Neural progenitor cell (in vitro differentiated cells): ENCODE measurements around the gene WDR54. TPM values are rescaled to one million over a fixed set of nuclear protein-coding genes. Genes with fewer than 3 reads are reported as not detected.
"Not testable (repeated sequence)": the region's sequence is repeated elsewhere in the genome, so short reads cannot be mapped to it uniquely, and the experiment has no call there.

Experiments used
- DNase-seq: peaks from one replicate; pipeline ENCODE4 v3.0.0-alpha.2; 2016; ENCODE audit warnings: low spot score
- H2AFZ ChIP-seq: fragments of 200-600 bp; sonication (generic); replicated peaks from 2 replicates; pipeline ENCODE4 v1.6.1; 2016; ENCODE audit warnings: antibody characterized with exemption
- H3F3A ChIP-seq: fragments of 200-600 bp; sonication (generic); 2 replicates; pipeline ENCODE4 v1.6.1; 2016; ENCODE audit warnings: antibody characterized with exemption, low read depth
- H3K27ac ChIP-seq: fragments of 200-600 bp; sonication (generic); 2 replicates; pipeline ENCODE4 v1.5.1; 2016; ENCODE audit warnings: mild to moderate bottlenecking
- H3K27me3 ChIP-seq: fragments of 200-600 bp; sonication (generic); 2 replicates; pipeline ENCODE4 v1.6.1; 2016; ENCODE audit warnings: mild to moderate bottlenecking, moderate library complexity
- H3K36me3 ChIP-seq: fragments of 200-600 bp; sonication (generic); 2 replicates; pipeline ENCODE4 v1.5.1; 2016
- H3K4me1 ChIP-seq: fragments of 200-600 bp; sonication (generic); 2 replicates; pipeline ENCODE4 v1.6.1; 2016; ENCODE audit warnings: mixed run types
- H3K4me2 ChIP-seq: fragments of 200-600 bp; sonication (generic); 2 replicates; pipeline ENCODE4 v1.6.1; 2016
- H3K4me3 ChIP-seq: fragments of 200-600 bp; sonication (generic); 2 replicates; pipeline ENCODE4 v1.5.1; 2016
- H3K79me2 ChIP-seq: fragments of 200-600 bp; sonication (generic); 2 replicates; pipeline ENCODE4 v1.6.1; 2016; ENCODE audit warnings: low read depth
- H3K9ac ChIP-seq: fragments of 200-600 bp; sonication (generic); 2 replicates; pipeline ENCODE4 v1.6.1; 2016
- H3K9me3 ChIP-seq: fragments of 200-600 bp; sonication (generic); 2 replicates; pipeline ENCODE4 v1.5.1; 2016; ENCODE audit warnings: low read depth
- H4K20me1 ChIP-seq: fragments of 200-600 bp; sonication (generic); 2 replicates; pipeline ENCODE4 v1.6.1; 2016; ENCODE audit warnings: low read depth
- H3K27ac Mint-ChIP-seq: 3 replicates; pipeline ENCODE4 v1.8.0; 2021; ENCODE audit warnings: mixed read lengths
- H3K27me3 Mint-ChIP-seq: 2 replicates; pipeline ENCODE4 v1.8.0; 2022; ENCODE audit warnings: low read depth, mild to moderate bottlenecking, inconsistent platforms, moderate library complexity, mixed read lengths; ENCODE audit not compliant: insufficient read depth
- H3K36me3 Mint-ChIP-seq: 3 replicates; pipeline ENCODE4 v1.8.0; 2021; ENCODE audit warnings: mixed read lengths
- H3K4me1 Mint-ChIP-seq: 3 replicates; pipeline ENCODE4 v1.8.0; 2021; ENCODE audit warnings: mixed read lengths
- H3K4me3 Mint-ChIP-seq: 3 replicates; pipeline ENCODE4 v1.8.0; 2021; ENCODE audit warnings: mild to moderate bottlenecking, moderate library complexity, mixed read lengths
- H3K9me3 Mint-ChIP-seq: 3 replicates; pipeline ENCODE4 v1.8.0; 2020; ENCODE audit warnings: mixed read lengths
- CTCF ChIP-seq: fragments of 200-600 bp; sonication (generic); IDR thresholded peaks from 2 replicates; pipeline ENCODE4 v1.5.1; 2017; ENCODE audit warnings: antibody characterized with exemption, mild to moderate bottlenecking
- EZH2 ChIP-seq: fragments of 200-600 bp; sonication (generic); IDR thresholded peaks from 2 replicates; pipeline ENCODE4 v1.6.1; 2017; ENCODE audit warnings: antibody characterized with exemption, mild to moderate bottlenecking, moderate library complexity
- EZH2phosphoT487 ChIP-seq: fragments of 200-600 bp; sonication (generic); IDR thresholded peaks from 2 replicates; pipeline ENCODE4 v1.6.1; 2017; ENCODE audit warnings: antibody characterized with exemption
- total RNA-seq: library from RNA; depleted of rRNA; stranded (reverse); fragments of >200 nt; gene quantifications from 2 replicates; pipeline ENCODE4 v1.2.3, GENCODE V29; 2015; ENCODE audit warnings: low replicate concordance

Gene WDR54
- total RNA-seq, 1 donor from 2014 or later: 88.1 TPM

- Mint-ChIP-seq H3K27ac (no peak overlapping the region), H3K4me1 (peaks cover 30% of the 10 kb centered on the region), H3K27me3 (peaks cover 16% of the 10 kb centered on the region), H3K4me3 (peak overlapping the region; percentile 61), H3K36me3 (peaks cover 14% of the 10 kb centered on the region), H3K9me3 (no peaks in the 10 kb centered on the region)
- Histone ChIP-seq H3K9me3 (no peaks in the 10 kb centered on the region), H4K20me1 (peaks cover 4% of the 10 kb centered on the region), H3K4me3 (no peak overlapping the region), H2AFZ (no peak overlapping the region), H3K4me2 (peak overlapping the region; percentile 91), H3K79me2 (peaks cover 16% of the 10 kb centered on the region), H3K36me3 (no peaks in the 10 kb centered on the region), H3K27me3 (peaks cover 7% of the 10 kb centered on the region), H3K27ac (no peak overlapping the region), H3K9ac (no peak overlapping the region), H3F3A (peaks cover 16% of the 10 kb centered on the region), H3K4me1 (no peaks in the 10 kb centered on the region)
- no peak for TF ChIP-seq EZH2
- TF ChIP-seq EZH2phosphoT487: no peak
- no peak for TF ChIP-seq CTCF
- DNase-seq: no peak
These were observed 1.5 kb upstream of the WDR54 start for GRCh38 chr2:74420006-74420405.

- H3K27ac Mint-ChIP-seq: peak overlapping the region; percentile 61
These were observed 957 bp upstream of the WDR54 start for GRCh38 chr2:74420443-74421103.

GRCh38 chr2:74423231-74424095 lies 1.9 kb downstream of the WDR54 start:
- H3K4me1 ChIP-seq: no peaks in the 10 kb centered on the region
- no peak for DNase-seq
- peaks cover 37% of the 10 kb centered on the region for H3F3A ChIP-seq
- H2AFZ ChIP-seq: no peak overlapping the region
- peak overlapping the region; percentile 99 for H3K4me3 Mint-ChIP-seq
- H3K36me3 ChIP-seq: no peaks in the 10 kb centered on the region
- no peak overlapping the region for H3K9ac ChIP-seq
- H3K9me3 ChIP-seq: no peaks in the 10 kb centered on the region
- H4K20me1 ChIP-seq: peaks cover 24% of the 10 kb centered on the region
- H3K9me3 Mint-ChIP-seq: no peaks in the 10 kb centered on the region
- H3K4me2 ChIP-seq: peak overlapping the region; percentile 91
- TF ChIP-seq CTCF: no peak
- no peak for TF ChIP-seq EZH2phosphoT487
- no peak for TF ChIP-seq EZH2
- H3K4me3 ChIP-seq: no peak overlapping the region
- peaks cover 7% of the 10 kb centered on the region for H3K27me3 ChIP-seq
- H3K27ac ChIP-seq: no peak overlapping the region
- peaks cover 23% of the 10 kb centered on the region for H3K36me3 Mint-ChIP-seq
- peaks cover 28% of the 10 kb centered on the region for H3K4me1 Mint-ChIP-seq
- H3K27ac Mint-ChIP-seq: no peak overlapping the region
- H3K27me3 Mint-ChIP-seq: peaks cover 15% of the 10 kb centered on the region
- H3K79me2 ChIP-seq: peaks cover 16% of the 10 kb centered on the region

More at GRCh38 chr2:74420443-74421103, 957 bp upstream of the WDR54 start:
- Mint-ChIP-seq H3K36me3 (peaks cover 14% of the 10 kb centered on the region), H3K27me3 (peaks cover 16% of the 10 kb centered on the region), H3K4me3 (peak overlapping the region; percentile 99), H3K4me1 (peaks cover 30% of the 10 kb centered on the region)
- H3K27me3 ChIP-seq, H3K36me3 ChIP-seq, DNase-seq, H3K9ac ChIP-seq, H4K20me1 ChIP-seq, H3K4me1 ChIP-seq, H3K9me3 ChIP-seq, H2AFZ ChIP-seq, H3K27ac ChIP-seq, H3K9me3 Mint-ChIP-seq: not testable (repeated sequence)
- Histone ChIP-seq H3F3A (peaks cover 21% of the 10 kb centered on the region), H3K4me2 (peak overlapping the region; percentile 91), H3K4me3 (peak overlapping the region; percentile 76), H3K79me2 (peaks cover 16% of the 10 kb centered on the region)
